Motor neuron (in vitro differentiated cells): ENCODE data around the gene DLG2. TPM values are rescaled to one million over a fixed set of nuclear protein-coding genes. Genes with fewer than 3 reads are reported as not detected.
A peak's percentile ranks its signal among the peaks of the same experiment; 100 is the strongest.

Experiments
- ATAC-seq, 8 experiments: fragments of 200-7000 bp; cut with Tn5 transposase; replicated peaks in 6 of 8; 2 replicates each; pipeline ENCODE4 v1.8.0; 2021; ENCODE audit warnings: mild to moderate bottlenecking in 8 of 8, moderate library complexity in 8 of 8
- H3K27ac ChIP-seq, 2 donors: fragments of 250-450 bp; sonication (Bioruptor Pico); 2 replicates each; pipeline ENCODE4 v1.9.0; 2021; ENCODE audit warnings: antibody characterized with exemption in 2 of 2, mild to moderate bottlenecking in 2 of 2, moderate library complexity in 1 of 2
- H3K4me1 ChIP-seq, 2 donors: fragments of 250-450 bp; sonication (Bioruptor Pico); replicated peaks in 1 of 2; 2 replicates each; pipeline ENCODE4 v1.6.1; 2021; ENCODE audit warnings: antibody characterized with exemption in 2 of 2, mild to moderate bottlenecking in 2 of 2, moderate library complexity in 1 of 2
- H3K4me3 ChIP-seq, 5 donors: fragments of 250-450 bp; sonication (Bioruptor Pico); 2 replicates each; pipeline ENCODE4 v1.9.0; 2021; ENCODE audit warnings: antibody characterized with exemption in 5 of 5, mild to moderate bottlenecking in 5 of 5, moderate library complexity in 4 of 5
- WGBS, 10 experiments: fragments of 450-650 bp; shearing (Covaris generic); methylation state at CpG; one replicate each; pipeline ENCODE4 v1.0.0; 2022; 5-methylcytosine and 5-hydroxymethylcytosine counted together
- in situ Hi-C, 9 experiments: fragments of 400-800 bp; cut with MboI; loops; one replicate each; pipeline ENCODE4 v1.15.0; 2021; ENCODE audit warnings: low sequenced_read_pairs in 9 of 9, low pct_unique_long_range_greater_than_20kb in 2 of 9; ENCODE audit not compliant: unreplicated experiment in 9 of 9
- total RNA-seq, 8 experiments: library from RNA; unstranded; fragments of 300-600 nt; gene quantifications; 2 replicates each; pipeline versions ENCODE4 v1.2.3 to v1.2.4, GENCODE V29; 2022

The DLG2 gene
- total RNA-seq, 8 experiments from 2014 or later = 1.3 to 17.5 (median 6.5) TPM

GRCh38 chr11:84549217-84549616 is 1077.9 kb downstream of the DLG2 start:
- 7 to 94% (median 50%) methylated on average over 1 to 3 of the region's 3 CpGs; no CpG with 5 or more reads in 3 of the 10 experiments for WGBS, 10 experiments
- Histone ChIP-seq H3K4me3 (no peak overlapping the region), H3K4me1 (peaks cover 0 to 3% of the 10 kb centered on the region in 2 donors), H3K27ac (no peak overlapping the region)
- ATAC-seq = no peak
- in situ Hi-C loops = loop anchor here in 5 of 9 experiments (25.0 kb wide), 1 partner anchor 712 kb away; no protein-coding TSS in a partner anchor

DNA sequence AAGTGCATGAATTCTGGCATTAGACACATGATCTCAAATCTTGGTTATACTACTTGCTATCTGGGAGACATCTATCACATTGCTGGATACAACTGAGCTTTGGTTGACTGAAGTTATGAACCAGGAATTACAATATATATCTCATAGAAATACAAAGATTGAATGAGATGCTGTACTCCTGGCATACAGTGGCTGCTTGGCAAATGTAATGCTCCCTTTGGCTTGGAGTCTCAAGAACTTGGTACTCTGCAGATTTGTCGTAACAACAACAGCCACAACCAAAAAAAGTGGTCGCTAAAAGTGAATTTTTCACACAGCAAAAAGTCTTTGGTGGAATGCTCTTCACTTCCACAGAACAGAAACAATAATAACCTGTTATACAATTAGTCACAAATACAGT is 1082.6 kb downstream of the DLG2 start:
- Histone ChIP-seq H3K4me1 (peaks cover 10 to 17% of the 10 kb centered on the region in 2 donors), H3K27ac (no peak overlapping the region), H3K4me3 (no peak overlapping the region)
- no peak for ATAC-seq
- in situ Hi-C loops = loop anchor here in 5 of 9 experiments (25.0 kb wide), 1 partner anchor 707 kb away; no protein-coding TSS in a partner anchor
- WGBS, 10 experiments = 50 to 100% (median 100%) methylated on average over 1 to 2 of the region's 2 CpGs; no CpG with 5 or more reads in 3 of the 10 experiments

- WGBS, 10 experiments = 0 to 49% (median 19%) methylated on average over 1 to 5 of the region's 5 CpGs; no CpG with 5 or more reads in 2 of the 10 experiments
- Histone ChIP-seq H3K4me1 (peaks cover 10 to 17% of the 10 kb centered on the region in 2 donors), H3K27ac (no peak overlapping the region), H3K4me3 (no peak overlapping the region)
- in situ Hi-C loops = loop anchor here in 5 of 9 experiments (25.0 kb wide), 1 partner anchor 706 kb away; no protein-coding TSS in a partner anchor
- ATAC-seq = peak; percentile 52 to 95 (median 78)
These were observed 1083.6 kb downstream of the DLG2 start for GRCh38 chr11:84543367-84544159.

- in situ Hi-C loops = loop anchor here in 5 of 9 experiments (25.0 kb wide), 1 partner anchor 705 kb away; no protein-coding TSS in a partner anchor
- ATAC-seq = peak in 1 of 8 experiments; percentile 48
- Histone ChIP-seq H3K4me1 (peaks cover 10 to 17% of the 10 kb centered on the region in 2 donors), H3K4me3 (no peak overlapping the region), H3K27ac (no peak overlapping the region)
- WGBS, 10 experiments = 14 to 100% (median 79%) methylated on average over 1 to 3 of the region's 4 CpGs; no CpG with 5 or more reads in 1 of the 10 experiments
These were observed 1085.3 kb downstream of the DLG2 start for GRCh38 chr11:84541731-84542340.

DNA sequence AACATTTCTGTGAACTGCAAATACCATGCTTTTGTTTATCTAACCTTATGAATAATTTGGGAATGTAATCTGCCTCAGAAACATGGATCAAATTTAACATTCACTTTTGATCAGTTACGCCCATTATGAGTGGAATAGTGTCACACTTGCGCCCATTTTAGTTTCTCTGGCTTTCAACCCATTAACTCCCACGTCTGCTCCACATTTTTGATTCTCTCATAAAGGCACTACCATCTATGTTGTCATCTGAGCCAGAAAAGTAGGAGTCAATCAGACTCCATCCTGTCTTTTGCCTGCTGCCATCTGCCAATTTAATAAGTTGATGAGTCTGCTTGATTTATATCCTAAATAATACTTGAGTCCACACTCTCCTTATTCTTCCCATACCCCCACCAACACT is 1090.7 kb downstream of the DLG2 start:
- no peak for ATAC-seq
- 20 to 83% (median 40%) methylated on average over 1 to 2 of the region's 3 CpGs; no CpG with 5 or more reads in 3 of the 10 experiments for WGBS, 10 experiments
- no peaks in the 10 kb centered on the region for H3K4me1 ChIP-seq
- no peak overlapping the region for H3K27ac ChIP-seq
- no peak overlapping the region for H3K4me3 ChIP-seq
- in situ Hi-C loops = loop anchor here in 7 of 9 experiments (10.0 to 25.0 kb wide), 3 partner anchors 699 to 712 kb away; no protein-coding TSS in a partner anchor

DNA sequence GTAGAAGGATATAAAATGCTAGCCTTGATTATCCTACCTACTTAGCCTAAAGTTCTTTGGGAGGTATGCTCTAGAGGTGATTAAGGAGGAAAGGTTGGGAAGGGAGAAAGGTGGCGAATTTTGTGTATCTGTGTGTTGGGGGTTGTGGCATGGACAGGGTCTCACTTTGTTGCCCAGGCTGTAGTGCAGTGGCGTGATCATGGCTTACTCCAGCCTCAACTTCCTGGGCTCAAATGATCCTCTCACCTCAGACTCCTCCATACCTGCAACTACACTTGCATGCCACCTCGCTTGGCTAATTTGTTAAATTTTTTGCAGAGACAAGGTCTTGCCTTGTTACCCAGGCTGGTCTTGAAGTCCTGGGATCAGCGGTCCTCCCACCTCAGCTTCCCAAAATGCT is 1094.8 kb downstream of the DLG2 start:
- H3K27ac ChIP-seq = no peak overlapping the region
- in situ Hi-C loops = loop anchor here in 7 of 9 experiments (10.0 to 25.0 kb wide), 3 partner anchors 695 to 708 kb away; no protein-coding TSS in a partner anchor
- 21 to 100% (median 74%) methylated on average over 1 to 3 of the region's 4 CpGs; no CpG with 5 or more reads in 5 of the 10 experiments for WGBS, 10 experiments
- H3K4me3 ChIP-seq = no peak overlapping the region
- H3K4me1 ChIP-seq = no peaks in the 10 kb centered on the region
- ATAC-seq = no peak

DNA sequence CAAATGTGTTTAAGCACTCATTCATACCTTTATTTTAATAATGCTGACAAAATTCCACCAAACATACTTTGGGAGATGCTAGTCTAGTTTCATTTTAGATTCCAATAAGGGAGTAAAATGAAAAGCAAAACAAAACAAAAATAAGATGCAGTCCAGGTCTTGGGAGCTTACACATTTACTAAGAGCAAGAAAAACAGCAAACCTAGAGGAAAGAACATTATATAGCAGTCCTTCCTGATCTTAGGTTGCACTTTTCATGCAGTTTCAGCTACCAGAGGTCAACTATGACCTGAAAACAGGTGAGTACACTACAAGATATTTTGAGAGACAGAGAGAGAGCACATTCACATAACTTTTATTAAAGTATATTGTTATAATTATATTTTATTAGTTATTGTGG is 1100.9 kb downstream of the DLG2 start:
- no peak overlapping the region for H3K4me3 ChIP-seq
- H3K27ac ChIP-seq = no peak overlapping the region
- in situ Hi-C loops = loop anchor here in 5 of 9 experiments (25.0 kb wide), 1 partner anchor 689 kb away; no protein-coding TSS in a partner anchor
- H3K4me1 ChIP-seq = no peaks in the 10 kb centered on the region
- no peak for ATAC-seq

- Histone ChIP-seq H3K27ac (no peak overlapping the region), H3K4me1 (no peaks in the 10 kb centered on the region), H3K4me3 (no peak overlapping the region)
- WGBS, 10 experiments = 0 to 97% (median 81%) methylated on average over 1 to 3 of the region's 3 CpGs
- ATAC-seq = no peak
- in situ Hi-C loops = loop anchor here in 5 of 9 experiments (25.0 kb wide), 1 partner anchor 687 kb away; no protein-coding TSS in a partner anchor
These were observed 1102.6 kb downstream of the DLG2 start for GRCh38 chr11:84524422-84525051.

- no peak for ATAC-seq
- H3K27ac ChIP-seq = no peak overlapping the region
- in situ Hi-C loops = no loop called here
These were observed 1104.8 kb downstream of the DLG2 start for GRCh38 chr11:84522331-84522730.

DNA sequence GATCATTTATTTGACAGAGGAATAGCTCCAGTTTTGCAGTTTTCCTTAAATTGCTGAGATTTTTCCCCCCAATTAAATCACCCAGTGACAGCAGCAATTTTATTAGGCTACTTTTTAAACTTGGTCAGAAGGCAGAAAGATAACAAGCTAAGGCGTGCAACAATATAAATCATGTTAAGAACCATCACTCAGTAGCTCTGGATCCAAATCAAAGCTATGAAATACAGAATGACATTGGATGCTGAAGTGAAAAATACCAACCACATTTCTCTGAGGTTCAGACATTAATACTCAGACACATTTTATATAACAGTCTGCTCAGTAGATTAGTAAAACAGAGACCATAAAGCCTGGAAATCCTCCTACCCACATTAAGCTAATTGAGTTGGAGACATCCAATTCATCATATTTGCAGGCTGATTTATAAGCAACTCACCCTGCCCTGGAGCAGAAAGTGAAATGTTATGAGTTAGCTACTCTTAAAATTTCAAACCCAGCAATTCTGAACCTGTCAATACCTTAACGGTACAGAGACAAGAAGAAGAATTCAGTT is 1108.4 kb downstream of the DLG2 start:
- peaks cover 3 to 10% of the 10 kb centered on the region in 2 donors for H3K4me1 ChIP-seq
- peak in 5 of 8 experiments; percentile 42 to 79 (median 60) for ATAC-seq
- no peak overlapping the region for H3K27ac ChIP-seq
- H3K4me3 ChIP-seq = no peak overlapping the region
- in situ Hi-C loops = no loop called here
- WGBS, 10 experiments = 0 to 100% (median 55%) methylated on average over 1 to 2 of the region's 2 CpGs; no CpG with 5 or more reads in 1 of the 10 experiments

More at GRCh38 chr11:84522331-84522730, 1104.8 kb downstream of the DLG2 start:
- Histone ChIP-seq H3K4me3 (no peak overlapping the region), H3K4me1 (peaks cover 3 to 10% of the 10 kb centered on the region in 2 donors)

DNA sequence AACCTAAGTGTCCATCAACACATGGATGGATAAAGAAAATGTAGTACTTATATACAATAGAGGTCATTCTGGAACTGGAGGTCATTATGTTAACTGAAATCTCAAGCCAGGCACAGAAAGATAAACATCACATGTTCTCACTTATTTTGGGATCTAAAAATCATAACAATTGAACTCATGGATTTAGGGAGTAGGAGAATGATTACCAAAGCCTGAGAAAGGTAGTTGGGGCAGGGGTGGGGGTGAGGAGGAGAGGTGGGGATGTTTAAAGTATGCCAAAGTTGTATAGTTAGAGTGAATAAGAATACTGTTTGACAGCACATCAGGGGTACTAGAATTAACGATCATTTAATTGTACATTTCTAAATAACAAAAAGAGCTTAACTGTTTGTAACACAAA is 1112.7 kb downstream of the DLG2 start:
- WGBS, 10 experiments = 43 to 80% (median 50%) methylated on average over 1 of the region's 1 CpG; no CpG with 5 or more reads in 5 of the 10 experiments
- Histone ChIP-seq H3K4me3 (no peak overlapping the region), H3K4me1 (peaks cover 3 to 10% of the 10 kb centered on the region in 2 donors), H3K27ac (no peak overlapping the region)
- in situ Hi-C loops = no loop called here
- no peak for ATAC-seq

GRCh38 chr11:84503503-84503902 is 1123.6 kb downstream of the DLG2 start:
- H3K27ac ChIP-seq = no peak overlapping the region
- 0 to 100% (median 70%) methylated on average over 1 of the region's 1 CpG; no CpG with 5 or more reads in 1 of the 10 experiments for WGBS, 10 experiments
- peaks cover 0 to 9% of the 10 kb centered on the region in 2 donors for H3K4me1 ChIP-seq
- no peak for ATAC-seq
- no peak overlapping the region for H3K4me3 ChIP-seq
- in situ Hi-C loops = no loop called here
